Hepatocyte (in vitro differentiated cells): ENCODE measurements around the gene DHX15.

Experiments
- CTCF ChIP-seq: fragments of 200-600 bp; sonication (generic); IDR thresholded peaks from 2 replicates; pipeline ENCODE4 v1.5.1; 2016; ENCODE audit warnings: antibody characterized with exemption, mild to moderate bottlenecking; ENCODE audit not compliant: poor library complexity
- EZH2 ChIP-seq: fragments of 200-600 bp; sonication (generic); IDR thresholded peaks from 2 replicates; pipeline ENCODE4 v1.6.1; 2016; ENCODE audit warnings: antibody characterized with exemption, mild to moderate bottlenecking, borderline replicate concordance

- TF ChIP-seq CTCF = no peak
- no peak for TF ChIP-seq EZH2
These were observed 723 bp downstream of the DHX15 start for GRCh38 chr4:24583451-24584210.
